Astrocyte of the cerebellum (primary cell): ENCODE data around the gene SLC66A3.

Experiments used
- DNase-seq: peaks from one replicate; pipeline ENCODE4 v3.0.0-alpha.2; 2011; ENCODE audit warnings: low read depth
- H3K4me3 ChIP-seq: 2 replicates; pipeline ENCODE4 v1.5.1; 2011; ENCODE audit warnings: mild to moderate bottlenecking, low read depth, low read length, moderate library complexity
- CTCF ChIP-seq: IDR thresholded peaks from 2 replicates; pipeline ENCODE4 v1.5.1; 2012; ENCODE audit warnings: low read length, low read depth, moderate library complexity, mild to moderate bottlenecking; ENCODE audit errors: missing control alignments
- in situ Hi-C: cut with HindIII; loops from 2 replicates; pipeline ENCODE4 v1.10.0; 2017; ENCODE audit warnings: low sequenced_read_pairs

Gene SLC66A3

GRCh38 chr2:11144077-11144737 is 11.1 kb upstream of the SLC66A3 start:
- no peak for DNase-seq
- in situ Hi-C loops, result loop anchor here (25.0 kb wide), 1 partner anchor 268 kb away; no protein-coding TSS in a partner anchor
- TF ChIP-seq CTCF, result no peak
- no peak overlapping the region for H3K4me3 ChIP-seq

GRCh38 chr2:11144738-11145079 is 10.6 kb upstream of the SLC66A3 start:
- DNase-seq, result no peak
- in situ Hi-C loops, result loop anchor here (25.0 kb wide), 1 partner anchor 268 kb away; no protein-coding TSS in a partner anchor
- H3K4me3 ChIP-seq, result no peak overlapping the region
- TF ChIP-seq CTCF, result no peak

- no peak for TF ChIP-seq CTCF
- no peak overlapping the region for H3K4me3 ChIP-seq
- no peak for DNase-seq
- in situ Hi-C loops, result loop anchor here (25.0 kb wide), 1 partner anchor 267 kb away; no protein-coding TSS in a partner anchor
Observed at GRCh38 chr2:11145350-11145749, 9.9 kb upstream of the SLC66A3 start.

- no peak for TF ChIP-seq CTCF
- in situ Hi-C loops, result loop anchor here (25.0 kb wide), 1 partner anchor 266 kb away; no protein-coding TSS in a partner anchor
- H3K4me3 ChIP-seq, result no peak overlapping the region
- DNase-seq, result no peak
Observed at GRCh38 chr2:11146076-11146475, 9.2 kb upstream of the SLC66A3 start.

GRCh38 chr2:11147263-11147662 is 8.0 kb upstream of the SLC66A3 start:
- H3K4me3 ChIP-seq, result no peak overlapping the region
- DNase-seq, result no peak
- in situ Hi-C loops, result loop anchor here (25.0 kb wide), 1 partner anchor 265 kb away; no protein-coding TSS in a partner anchor
- no peak for TF ChIP-seq CTCF

GRCh38 chr2:11152591-11152990 is 2.7 kb upstream of the SLC66A3 start:
- TF ChIP-seq CTCF, result no peak
- in situ Hi-C loops, result no loop called here

More at GRCh38 chr2:11152591-11152990, 2.7 kb upstream of the SLC66A3 start:
- no peak overlapping the region for H3K4me3 ChIP-seq
- no peak for DNase-seq
